Mucosa of descending colon (tissue), 3 donors: ENCODE results near the gene DENND1A. TPM values are rescaled to one million over a fixed set of nuclear protein-coding genes. Genes with fewer than 3 reads are reported as not detected.

Source experiments
- ATAC-seq: fragments of 200-7000 bp; cut with Tn5 transposase; one replicate; pipeline ENCODE4 v1.9.1; 2020; ENCODE audit warnings: mild to moderate bottlenecking, moderate library complexity
- DNase-seq, 3 donors: peaks; one replicate each; pipeline ENCODE4 v3.0.0-alpha.2; 2020
- H3K36me3 ChIP-seq: fragments of 200-600 bp; one replicate; pipeline ENCODE4 v1.8.0; 2021; ENCODE audit warnings: low read depth, mild to moderate bottlenecking
- H3K4me1 ChIP-seq: fragments of 200-600 bp; one replicate; pipeline ENCODE4 v1.8.0; 2021; ENCODE audit warnings: low read depth, mild to moderate bottlenecking
- H3K4me3 ChIP-seq: fragments of 200-600 bp; one replicate; pipeline ENCODE4 v1.8.0; 2021; ENCODE audit warnings: mild to moderate bottlenecking
- H3K9me3 ChIP-seq: fragments of 200-600 bp; one replicate; pipeline ENCODE4 v1.8.0; 2021; ENCODE audit warnings: mild to moderate bottlenecking
- intact Hi-C, 2 donors: fragments of 100-400 bp; cut with DNase I in 1 of 2; cut with micrococcal nuclease in 1 of 2; formaldehyde crosslinking; loops; one replicate each; pipeline versions ENCODE4 v1.11.0 to v1.11.1; 2022; cut with DNase I, micrococcal nuclease
- total RNA-seq, 3 donors: library from RNA; stranded (reverse); fragmentation: NEBNext Ultra II Directional in 2 of 3; extraction: Animal tissue kit (Norgen Biotek cat#: 25700) in 2 of 3; gene quantifications; one replicate each; pipeline versions ENCODE4 v1.2.1 to v1.2.4, GENCODE V29; 2021 to 2023
- TF ChIP-seq, protein P1 (sequence below): fragments of 200-600 bp; IDR thresholded peaks from one replicate; pipeline ENCODE4 v1.8.0; 2022; ENCODE audit warnings: antibody characterized with exemption, mild to moderate bottlenecking
- donor health status: DM: no; HTN: no; CAD: no; lungs with moderate emphysema.
- donor health status: DM: no; HTN: no; CAD: no.
- donor health status: DM: no; HTN: yes; CAD: no.

DENND1A gene
- total RNA-seq, 3 donors from 2014 or later: 32.8 to 50.0 (median 35.1) TPM

DNA sequence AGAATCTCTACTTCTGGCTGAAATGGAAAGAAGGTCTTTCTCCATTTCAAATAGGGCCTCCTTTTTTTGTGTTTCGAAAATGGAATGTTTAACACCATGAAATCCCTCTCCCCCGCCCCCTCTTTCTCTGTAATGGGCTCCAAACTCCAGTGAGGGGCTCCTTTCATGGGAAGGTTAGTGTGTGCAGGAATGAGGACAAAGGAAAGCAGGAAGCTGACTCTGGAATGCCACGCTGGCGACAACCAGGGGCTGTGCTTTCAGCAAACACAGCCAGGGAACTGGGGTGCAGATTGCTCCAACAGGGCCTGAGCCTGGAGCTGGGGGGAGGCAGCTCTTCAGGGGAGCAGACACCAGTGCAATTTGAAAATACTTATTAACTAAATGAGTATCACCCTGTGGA, 491.1 kb downstream of the DENND1A start:
- Histone ChIP-seq H3K36me3 (no peaks in the 10 kb centered on the region), H3K4me1 (no peaks in the 10 kb centered on the region), H3K9me3 (no peaks in the 10 kb centered on the region), H3K4me3 (no peak overlapping the region)
- ATAC-seq (no peak), DNase-seq (no peak)
- TF ChIP-seq, protein P1, sequence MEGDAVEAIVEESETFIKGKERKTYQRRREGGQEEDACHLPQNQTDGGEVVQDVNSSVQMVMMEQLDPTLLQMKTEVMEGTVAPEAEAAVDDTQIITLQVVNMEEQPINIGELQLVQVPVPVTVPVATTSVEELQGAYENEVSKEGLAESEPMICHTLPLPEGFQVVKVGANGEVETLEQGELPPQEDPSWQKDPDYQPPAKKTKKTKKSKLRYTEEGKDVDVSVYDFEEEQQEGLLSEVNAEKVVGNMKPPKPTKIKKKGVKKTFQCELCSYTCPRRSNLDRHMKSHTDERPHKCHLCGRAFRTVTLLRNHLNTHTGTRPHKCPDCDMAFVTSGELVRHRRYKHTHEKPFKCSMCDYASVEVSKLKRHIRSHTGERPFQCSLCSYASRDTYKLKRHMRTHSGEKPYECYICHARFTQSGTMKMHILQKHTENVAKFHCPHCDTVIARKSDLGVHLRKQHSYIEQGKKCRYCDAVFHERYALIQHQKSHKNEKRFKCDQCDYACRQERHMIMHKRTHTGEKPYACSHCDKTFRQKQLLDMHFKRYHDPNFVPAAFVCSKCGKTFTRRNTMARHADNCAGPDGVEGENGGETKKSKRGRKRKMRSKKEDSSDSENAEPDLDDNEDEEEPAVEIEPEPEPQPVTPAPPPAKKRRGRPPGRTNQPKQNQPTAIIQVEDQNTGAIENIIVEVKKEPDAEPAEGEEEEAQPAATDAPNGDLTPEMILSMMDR: no peak
- intact Hi-C loops: no loop called here

DNA sequence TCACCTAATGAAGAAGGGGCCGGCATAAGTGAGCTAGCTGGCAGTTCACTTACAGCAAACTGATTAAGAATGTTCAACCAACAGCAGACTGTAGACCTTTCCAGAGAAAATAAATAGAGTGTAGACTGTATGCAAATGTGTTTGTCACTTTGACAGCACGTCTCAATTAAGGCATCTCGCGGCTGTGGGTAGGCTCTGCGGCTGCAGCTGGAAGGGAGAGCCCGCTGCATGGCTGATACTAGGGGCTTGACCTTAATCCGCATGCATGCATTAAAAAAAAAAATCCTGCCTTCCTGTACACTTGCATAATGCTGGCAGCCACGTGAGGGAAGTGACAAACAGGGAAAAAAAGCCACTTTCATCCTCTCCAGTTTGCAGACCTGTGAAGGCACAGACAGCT, 491.6 kb downstream of the DENND1A start:
- TF ChIP-seq, protein P1: no peak
- H3K36me3 ChIP-seq: no peaks in the 10 kb centered on the region
- ATAC-seq: no peak
- no peaks in the 10 kb centered on the region for H3K9me3 ChIP-seq
- intact Hi-C loops: no loop called here
- H3K4me1 ChIP-seq: no peaks in the 10 kb centered on the region
- H3K4me3 ChIP-seq: no peak overlapping the region
- no peak for DNase-seq

DNA sequence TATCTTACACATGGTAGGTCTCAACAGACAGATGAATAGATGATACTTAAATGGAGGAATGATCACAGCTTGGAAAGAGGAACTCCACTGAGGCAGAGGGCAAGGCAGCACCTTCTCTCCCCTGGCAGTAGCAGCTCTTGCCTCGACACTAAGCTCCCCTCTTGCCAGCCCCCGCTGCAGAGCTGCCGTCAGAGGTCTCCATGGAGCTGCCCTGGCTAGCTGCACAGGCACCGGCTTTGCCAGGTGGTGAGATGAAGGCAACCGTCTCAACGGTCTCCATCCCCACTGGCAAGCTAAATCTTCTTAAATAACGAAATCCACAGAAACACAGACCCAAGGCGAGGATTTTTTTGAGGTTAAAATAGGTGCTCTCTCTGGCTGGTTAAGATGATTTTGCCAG, 492.7 kb downstream of the DENND1A start:
- Histone ChIP-seq H3K4me1 (no peaks in the 10 kb centered on the region), H3K4me3 (no peak overlapping the region), H3K36me3 (no peaks in the 10 kb centered on the region), H3K9me3 (no peaks in the 10 kb centered on the region)
- DNase-seq (no peak), ATAC-seq (no peak)
- TF ChIP-seq, protein P1: no peak
- intact Hi-C loops: no loop called here

DNA sequence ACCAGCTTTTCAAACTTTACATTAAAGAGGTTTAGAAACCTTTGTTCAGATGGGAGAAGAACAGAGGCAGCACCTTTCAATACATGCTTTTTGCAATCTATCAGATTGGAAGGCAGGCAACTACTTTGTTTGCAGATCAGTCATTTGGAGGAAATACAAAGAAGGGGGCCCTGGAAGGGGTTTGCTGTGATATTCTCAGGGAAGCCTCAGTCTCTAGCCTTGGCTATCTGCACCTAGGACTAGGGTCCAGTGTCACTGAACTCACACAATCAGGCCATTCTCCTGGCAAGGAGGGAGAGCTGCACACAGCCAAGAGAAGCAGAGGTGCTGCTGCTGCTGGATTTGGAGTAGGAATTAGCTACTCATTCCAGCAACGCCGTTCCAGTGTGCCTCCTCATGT, 494.5 kb downstream of the DENND1A start:
- ATAC-seq (no peak), DNase-seq (no peak)
- H3K4me3 ChIP-seq: no peak overlapping the region
- H3K4me1 ChIP-seq: no peaks in the 10 kb centered on the region
- intact Hi-C loops: no loop called here
- no peaks in the 10 kb centered on the region for H3K36me3 ChIP-seq
- TF ChIP-seq, protein P1: no peak
- no peaks in the 10 kb centered on the region for H3K9me3 ChIP-seq

DNA sequence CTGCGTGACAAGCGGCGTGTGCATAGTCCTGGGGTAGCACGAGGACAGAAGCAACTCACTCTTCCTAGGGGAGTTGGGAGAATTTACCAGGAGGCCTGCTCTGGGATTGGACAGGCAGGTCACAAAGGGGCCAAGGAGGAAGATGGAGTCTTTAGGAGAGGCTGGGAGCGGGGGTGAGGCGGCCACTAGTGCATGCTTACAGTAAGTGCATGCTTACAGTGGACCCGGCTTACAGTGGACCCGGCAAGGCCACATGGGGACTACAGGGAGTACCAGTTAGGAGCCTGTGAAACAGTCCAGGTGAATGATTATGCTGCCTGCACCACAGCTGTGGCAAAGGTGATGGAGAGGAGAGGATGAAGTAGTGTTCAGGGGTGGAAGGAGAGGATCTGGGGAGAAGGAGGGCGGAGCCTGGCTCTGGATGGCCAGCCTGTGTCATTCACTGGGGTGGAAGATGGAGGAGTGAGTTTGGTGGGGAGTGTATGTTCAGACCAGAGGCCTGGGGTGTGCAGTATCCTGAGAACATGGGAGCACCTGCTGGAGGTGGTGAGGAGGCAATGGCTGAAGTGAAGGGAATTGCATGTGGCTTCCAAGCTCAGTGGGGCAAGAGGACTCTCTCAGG, 495.2 kb downstream of the DENND1A start:
- Histone ChIP-seq H3K4me1 (no peaks in the 10 kb centered on the region), H3K9me3 (no peaks in the 10 kb centered on the region), H3K4me3 (no peak overlapping the region), H3K36me3 (no peaks in the 10 kb centered on the region)
- ATAC-seq: no peak
- DNase-seq: no peak
- intact Hi-C loops: no loop called here
- TF ChIP-seq, protein P1: no peak
